CD14-positive monocyte (primary cell): ENCODE results near the gene LIPI. TPM values are rescaled to one million over a fixed set of nuclear protein-coding genes. Genes with fewer than 3 reads are reported as not detected.
"Not testable (repeated sequence)": the region's sequence is repeated elsewhere in the genome, so short reads cannot be mapped to it uniquely, and the experiment has no call there.

Experiments used
- DNase-seq, 3 donors: peaks; one replicate each; pipeline ENCODE4 v3.0.0-alpha.2; 2011 to 2022
- H2AFZ ChIP-seq: 2 replicates; pipeline ENCODE4 v1.6.0; 2012; ENCODE audit warnings: mild to moderate bottlenecking, low read depth, low read length, inconsistent platforms; ENCODE audit not compliant: insufficient read depth, poor library complexity, severe bottlenecking
- H3K27ac ChIP-seq, 2 donors: 1 replicate in 1 of 2; 2 replicates in 1 of 2; pipeline ENCODE4 v1.5.1; 2012 to 2013; ENCODE audit warnings: low read length in 2 of 2, control low read depth in 1 of 2, inconsistent platforms in 1 of 2, low read depth in 1 of 2, mild to moderate bottlenecking in 1 of 2
- H3K27me3 ChIP-seq, 2 donors: one replicate each; pipeline versions ENCODE4 v1.6.0 to v1.6.1; 2011 to 2013; ENCODE audit warnings: low read length in 2 of 2; ENCODE audit not compliant: control insufficient read depth in 2 of 2, insufficient read depth in 2 of 2
- H3K36me3 ChIP-seq, 2 donors: replicated peaks in 1 of 2; 1 replicate in 1 of 2; 2 replicates in 1 of 2; pipeline versions ENCODE4 v1.5.1 to v1.6.1; 2012 to 2013; ENCODE audit warnings: low read length in 2 of 2, control low read depth in 1 of 2, inconsistent platforms in 1 of 2, mild to moderate bottlenecking in 1 of 2; ENCODE audit not compliant: insufficient read depth in 2 of 2, control insufficient read depth in 1 of 2
- H3K4me1 ChIP-seq, 2 donors: 1 replicate in 1 of 2; 2 replicates in 1 of 2; pipeline versions ENCODE4 v1.5.1 to v1.6.1; 2012 to 2013; ENCODE audit warnings: low read length in 2 of 2, control low read depth in 1 of 2, inconsistent platforms in 1 of 2, mild to moderate bottlenecking in 1 of 2, moderate library complexity in 1 of 2; ENCODE audit not compliant: insufficient read depth in 2 of 2, control insufficient read depth in 1 of 2
- H3K4me2 ChIP-seq: replicated peaks from 2 replicates; pipeline ENCODE3; 2012; ENCODE audit warnings: low read length, moderate library complexity, mild to moderate bottlenecking; ENCODE audit not compliant: poor library complexity, severe bottlenecking; ENCODE audit errors: extremely low read depth
- H3K4me3 ChIP-seq, 3 experiments: fragments of 200-600 bp in 1 of 3; sonication (generic) in 1 of 3; replicated peaks in 1 of 3; 1 replicate in 2 of 3; 2 replicates in 1 of 3; pipeline ENCODE4 v1.5.1; 2011 to 2013; ENCODE audit warnings: low read length in 3 of 3, mild to moderate bottlenecking in 3 of 3, control low read depth in 2 of 3, low read depth in 2 of 3, inconsistent platforms in 1 of 3, moderate library complexity in 1 of 3
- H3K79me2 ChIP-seq: 2 replicates; pipeline ENCODE4 v1.6.0; 2012; ENCODE audit warnings: mild to moderate bottlenecking, control low read depth, inconsistent platforms, low read length, moderate library complexity; ENCODE audit not compliant: insufficient read depth
- H3K9ac ChIP-seq: 2 replicates; pipeline ENCODE4 v1.6.0; 2017; ENCODE audit warnings: low read length, mild to moderate bottlenecking; ENCODE audit not compliant: insufficient read depth, poor library complexity, severe bottlenecking
- H3K9me3 ChIP-seq, 2 donors: replicated peaks in 1 of 2; 1 replicate in 1 of 2; 2 replicates in 1 of 2; pipeline versions ENCODE4 v1.5.1 to v1.6.1; 2012 to 2013; ENCODE audit warnings: low read length in 2 of 2, control low read depth in 1 of 2; ENCODE audit not compliant: control insufficient read depth in 1 of 2, insufficient read depth in 1 of 2
- H4K20me1 ChIP-seq: 2 replicates; pipeline ENCODE4 v1.6.0; 2012; ENCODE audit warnings: mild to moderate bottlenecking, low read length, control low read depth, moderate library complexity; ENCODE audit not compliant: insufficient read depth
- H3K27ac Mint-ChIP-seq, 7 donors: one replicate each; pipeline ENCODE4 v1.8.0; 2020; ENCODE audit warnings: mild to moderate bottlenecking in 7 of 7, mixed read lengths in 7 of 7, moderate library complexity in 6 of 7, inconsistent platforms in 2 of 7
- H3K27me3 Mint-ChIP-seq, 3 donors: one replicate each; pipeline ENCODE4 v1.8.0; 2021 to 2022; ENCODE audit warnings: low read depth in 3 of 3, mild to moderate bottlenecking in 3 of 3, mixed read lengths in 3 of 3, moderate library complexity in 3 of 3, inconsistent platforms in 1 of 3
- H3K36me3 Mint-ChIP-seq, 2 donors: one replicate each; pipeline ENCODE4 v1.8.0; 2020; ENCODE audit warnings: mixed read lengths in 2 of 2, inconsistent platforms in 1 of 2, mild to moderate bottlenecking in 1 of 2
- H3K4me1 Mint-ChIP-seq: one replicate; pipeline ENCODE4 v1.8.0; 2020; ENCODE audit warnings: mild to moderate bottlenecking, mixed read lengths
- H3K4me3 Mint-ChIP-seq, 2 donors: one replicate each; pipeline ENCODE4 v1.8.0; 2020; ENCODE audit warnings: mild to moderate bottlenecking in 2 of 2, mixed read lengths in 2 of 2, moderate library complexity in 1 of 2
- H3K9me3 Mint-ChIP-seq, 7 donors: one replicate each; pipeline ENCODE4 v1.8.0; 2020 to 2022; ENCODE audit warnings: mixed read lengths in 7 of 7, mild to moderate bottlenecking in 6 of 7, moderate library complexity in 6 of 7, inconsistent platforms in 2 of 7
- CTCF ChIP-seq: fragments of 200-600 bp; IDR thresholded peaks from one replicate; pipeline ENCODE4 v1.8.0; 2022; ENCODE audit warnings: antibody characterized with exemption, mild to moderate bottlenecking
- WGBS: methylation state at CpG from one replicate; pipeline ENCODE4 v1.1.5; 2013; ENCODE audit warnings: missing lambda C conversion rate; ENCODE audit not compliant: insufficient coverage; 5-methylcytosine and 5-hydroxymethylcytosine counted together
- intact Hi-C, 2 donors: fragments of 100-400 bp; cut with micrococcal nuclease; formaldehyde crosslinking; loops; one replicate each; pipeline versions ENCODE4 v1.15.0 to v1.15.1; 2023
- polyA plus RNA-seq, 3 donors: library from polyadenylated mRNA; depleted of rRNA in 1 of 3; unstranded in 2 of 3; stranded (reverse) in 1 of 3; fragments of 300-500 nt in 2 of 3; fragments of >200 nt in 1 of 3; fragmentation: Illumina TruSeq in 2 of 3; gene quantifications; 1 replicate in 2 of 3; 2 replicates in 1 of 3; pipeline ENCODE4 v1.2.3, GENCODE V29; 2012 to 2021

LIPI gene
- polyA plus RNA-seq, 3 donors = not detected

- TF ChIP-seq CTCF = no peak
- no peaks in the 10 kb centered on the region for H3K4me1 ChIP-seq
- WGBS = 97% methylated on average over 35 of the region's 46 CpGs
- H3K79me2 ChIP-seq = no peaks in the 10 kb centered on the region
- Mint-ChIP-seq H3K27me3 (no peaks in the 10 kb centered on the region), H3K4me3 (no peak overlapping the region), H3K4me1 (no peaks in the 10 kb centered on the region), H3K27ac (no peak overlapping the region), H3K9me3 (peaks cover 45 to 59% (median 54%) of the 10 kb centered on the region in 7 donors), H3K36me3 (peaks cover 0 to 10% of the 10 kb centered on the region in 2 donors)
- no peaks in the 10 kb centered on the region for H3K36me3 ChIP-seq
- no peak overlapping the region for H3K9ac ChIP-seq
- H3K4me2 ChIP-seq = no peak overlapping the region
- no peak overlapping the region for H2AFZ ChIP-seq
- no peaks in the 10 kb centered on the region for H3K27me3 ChIP-seq
- no peak overlapping the region for H3K4me3 ChIP-seq
- H3K9me3 ChIP-seq = peaks cover 57 to 58% of the 10 kb centered on the region in 2 donors
- no peak overlapping the region for H3K27ac ChIP-seq
- H4K20me1 ChIP-seq = no peaks in the 10 kb centered on the region
- intact Hi-C loops = no loop called here
- DNase-seq = no peak
Observed at GRCh38 chr21:14070049-14070893, 140.5 kb downstream of the LIPI start.

- H2AFZ ChIP-seq = no peak overlapping the region
Observed at GRCh38 chr21:14064296-14064645, 146.5 kb downstream of the LIPI start.

GRCh38 chr21:14063620-14064295, 147.0 kb downstream of the LIPI start:
- WGBS = 96% methylated on average over 54 of the region's 57 CpGs
- H3K4me3 ChIP-seq, H3K4me2 ChIP-seq, H2AFZ ChIP-seq, H3K4me1 ChIP-seq, H3K36me3 ChIP-seq, H3K9ac ChIP-seq, H3K36me3 Mint-ChIP-seq, H3K79me2 ChIP-seq, intact Hi-C loops, H3K27me3 ChIP-seq, H3K27ac ChIP-seq, H3K4me3 Mint-ChIP-seq, H3K27me3 Mint-ChIP-seq, DNase-seq, H3K4me1 Mint-ChIP-seq, H4K20me1 ChIP-seq: not testable (repeated sequence)
- peaks cover 23 to 38% of the 10 kb centered on the region in 2 donors for H3K9me3 ChIP-seq
- Mint-ChIP-seq H3K27ac (peak overlapping the region in 1 of 7 donors; percentile 88), H3K9me3 (peaks cover 18 to 48% (median 31%) of the 10 kb centered on the region in 7 donors)

More at GRCh38 chr21:14064296-14064645, 146.5 kb downstream of the LIPI start:
- Mint-ChIP-seq H3K27me3 (no peaks in the 10 kb centered on the region), H3K4me3 (no peak overlapping the region), H3K4me1 (no peaks in the 10 kb centered on the region), H3K36me3 (peaks cover 0 to 6% of the 10 kb centered on the region in 2 donors), H3K27ac (peak overlapping the region in 2 of 7 donors; percentile 13 to 88), H3K9me3 (peaks cover 15 to 43% (median 27%) of the 10 kb centered on the region in 7 donors)
- Histone ChIP-seq H3K79me2 (no peaks in the 10 kb centered on the region), H3K9me3 (peaks cover 23 to 33% of the 10 kb centered on the region in 2 donors), H3K4me1 (no peaks in the 10 kb centered on the region), H3K36me3 (no peaks in the 10 kb centered on the region), H3K9ac (no peak overlapping the region), H3K27me3 (no peaks in the 10 kb centered on the region), H4K20me1 (no peaks in the 10 kb centered on the region), H3K4me2 (no peak overlapping the region), H3K4me3 (no peak overlapping the region), H3K27ac (no peak overlapping the region)
- 97% methylated on average over 21 of the region's 29 CpGs for WGBS
- no peak for TF ChIP-seq CTCF
- intact Hi-C loops = no loop called here
- no peak for DNase-seq
